ENCODE data around the gene MTF1.

Gene MTF1

GRCh38 chr1:37866491-37866890 is 7.1 kb upstream of the MTF1 start:
- DNase-seq, result no peak

DNA sequence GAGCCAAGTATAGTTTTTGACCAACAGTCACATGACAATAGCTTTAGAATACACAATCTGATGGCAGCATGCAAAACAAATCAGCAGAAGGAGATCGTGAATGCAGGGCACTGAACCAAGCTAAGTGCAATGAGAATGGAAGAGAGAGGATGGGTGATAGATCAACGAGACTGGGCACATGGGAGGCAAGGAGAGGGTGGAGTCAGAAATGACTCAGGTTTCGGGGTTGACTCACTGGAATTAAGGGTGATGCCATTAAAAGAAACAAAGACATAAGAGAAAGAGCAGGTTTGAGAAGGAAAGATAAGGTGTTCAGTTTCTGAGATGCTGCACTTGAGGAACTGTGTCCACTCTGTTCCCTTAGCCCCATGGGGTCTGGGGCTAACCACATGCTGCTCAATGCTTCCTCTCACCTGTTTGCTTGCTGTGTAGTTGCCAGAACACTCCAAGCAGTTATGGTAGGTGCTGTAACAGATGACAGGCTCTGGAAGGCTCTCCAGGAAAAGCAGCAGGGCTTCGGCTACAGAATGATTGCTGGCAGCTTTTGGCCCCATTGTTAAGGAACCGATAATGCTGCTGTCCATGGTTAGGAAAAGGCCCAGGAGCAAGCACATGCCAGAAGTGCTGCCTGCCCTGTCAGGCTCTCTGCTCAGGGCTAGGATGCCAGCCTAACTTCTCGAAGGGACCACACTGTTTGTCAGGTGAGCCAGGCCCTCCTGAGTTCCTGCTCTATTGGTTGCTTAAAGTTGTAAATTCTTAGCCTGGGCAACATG is 6.1 kb upstream of the MTF1 start:
- no peak for DNase-seq

DNA sequence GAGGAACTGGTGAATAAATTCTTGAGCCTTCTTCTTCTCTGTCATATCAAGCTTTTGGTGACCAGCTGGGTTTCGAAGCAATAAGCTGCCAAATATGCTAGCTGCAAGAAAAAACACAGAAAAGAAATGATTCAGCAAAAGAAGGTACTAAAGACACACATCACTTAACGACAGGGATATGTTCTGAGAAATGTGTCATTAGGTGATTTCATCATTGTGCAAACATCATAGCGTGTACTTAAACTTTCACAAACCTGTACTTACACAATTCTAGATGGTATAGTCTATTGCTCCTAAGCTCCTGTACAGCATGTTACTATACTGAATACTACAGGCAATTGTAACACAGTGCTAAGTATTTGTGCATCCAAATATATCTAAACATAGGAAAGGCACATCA is 2.9 kb upstream of the MTF1 start:
- no peak for DNase-seq

- no peak for DNase-seq
Observed at GRCh38 chr1:37861151-37861550, 1.8 kb upstream of the MTF1 start.

DNA sequence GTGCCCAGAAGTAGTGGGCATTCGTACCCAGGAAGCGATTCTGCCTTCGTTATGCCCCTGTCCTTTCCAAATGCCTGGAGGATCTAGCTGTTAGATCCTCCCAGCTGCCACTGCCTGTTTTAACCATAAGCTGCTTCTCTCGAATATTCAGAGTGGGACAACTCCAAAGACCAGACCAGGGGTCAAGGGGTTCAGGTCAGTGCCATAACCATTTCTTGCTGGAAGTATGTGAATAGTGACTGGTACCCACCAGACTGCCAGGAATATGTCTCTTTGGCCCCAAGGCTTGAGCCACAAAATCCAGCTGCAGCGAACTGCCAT is 914 bp upstream of the MTF1 start:
- no peak for DNase-seq

DNA sequence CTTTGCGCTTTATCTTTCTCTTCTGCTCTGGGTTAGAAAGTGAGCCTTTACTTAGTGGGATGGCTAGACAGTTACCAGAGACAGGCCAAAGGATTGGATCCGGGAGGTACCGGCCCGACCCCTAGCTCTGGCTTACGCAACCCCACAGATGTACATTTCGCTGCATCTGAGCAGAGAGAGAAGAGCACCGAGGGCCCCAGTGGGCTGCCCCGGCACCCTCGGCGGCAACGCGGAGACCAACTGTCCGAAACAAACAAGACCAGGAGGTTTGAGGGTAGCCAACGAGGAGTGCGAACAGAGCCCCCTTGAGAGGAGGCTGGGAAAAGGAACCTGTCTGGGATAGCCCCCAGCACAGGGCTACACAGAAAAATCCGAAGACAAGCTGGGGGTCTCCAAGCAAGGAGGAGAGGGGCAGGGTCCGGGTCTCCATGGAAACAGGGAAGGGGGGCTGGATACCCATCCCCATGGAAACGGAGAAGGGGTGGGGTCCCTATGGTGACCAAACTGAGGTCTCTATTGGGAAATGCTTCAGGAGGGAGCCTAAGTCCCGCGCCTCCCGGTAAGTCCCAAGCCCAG is 373 bp downstream of the MTF1 start:
- no peak for DNase-seq

- no peak for DNase-seq
Observed at GRCh38 chr1:37854406-37854805, 5.0 kb downstream of the MTF1 start.

DNA sequence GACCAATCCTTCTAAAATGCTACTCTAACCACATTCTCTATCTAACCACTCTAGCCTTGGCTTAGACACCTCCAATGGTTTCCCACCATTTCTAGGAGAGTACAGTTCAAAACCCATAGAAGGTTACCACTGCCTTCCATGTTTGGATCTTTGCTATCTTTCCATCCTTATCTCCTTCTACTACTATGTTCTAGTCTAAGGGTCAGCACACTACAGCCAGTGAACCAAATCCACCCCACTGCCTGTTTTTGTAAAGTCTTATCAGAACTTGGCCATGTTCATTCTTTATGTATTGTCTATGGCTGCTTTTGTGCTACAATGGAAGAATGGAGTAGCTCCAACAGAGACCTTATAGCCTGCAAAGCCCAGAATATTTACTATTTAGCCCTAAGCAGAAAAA is 6.2 kb downstream of the MTF1 start:
- DNase-seq, result no peak

DNA sequence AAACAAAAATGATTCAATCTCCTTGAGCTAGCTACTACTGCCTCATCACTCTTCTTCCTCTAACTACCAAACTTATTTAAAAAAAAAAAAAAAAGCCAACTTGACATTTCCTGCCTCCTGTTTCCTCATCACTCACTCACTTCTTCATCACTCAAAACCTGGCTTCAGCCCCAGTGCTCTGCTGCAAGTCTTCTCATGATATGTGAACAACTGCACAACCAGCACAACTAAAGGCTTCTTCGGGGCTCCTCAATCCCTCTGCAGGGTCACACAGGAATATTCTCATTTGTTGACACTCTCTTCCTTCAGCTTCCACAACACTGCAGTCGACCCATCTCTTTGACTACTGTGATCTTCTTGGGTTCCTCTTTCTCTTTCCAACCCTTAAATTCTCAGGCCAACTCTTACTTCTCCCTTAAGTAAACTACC is 7.6 kb downstream of the MTF1 start:
- no peak for DNase-seq

DNA sequence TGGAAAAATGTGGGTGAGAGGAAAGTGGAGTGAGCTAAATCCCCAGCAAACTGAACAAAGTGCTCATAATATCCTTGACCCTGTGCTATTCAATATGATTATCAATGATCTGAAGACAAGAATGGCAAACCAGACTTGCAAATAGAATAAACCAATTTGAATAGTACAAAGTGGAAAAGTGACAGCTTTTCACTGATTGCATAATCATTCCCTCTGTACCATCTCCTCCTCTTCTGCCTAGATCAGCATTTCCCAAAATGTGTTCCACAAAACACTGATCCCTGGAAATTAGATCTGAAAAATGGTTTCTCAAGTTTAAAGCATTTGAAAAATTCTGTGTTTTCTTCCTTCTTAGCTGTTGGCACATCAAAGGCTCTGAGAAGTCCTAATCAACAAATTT is 8.1 kb downstream of the MTF1 start:
- DNase-seq, result no peak

- DNase-seq, result no peak
Observed at GRCh38 chr1:37850352-37850955, 8.9 kb downstream of the MTF1 start.

GRCh38 chr1:37849480-37849879 is 9.9 kb downstream of the MTF1 start:
- no peak for DNase-seq

DNA sequence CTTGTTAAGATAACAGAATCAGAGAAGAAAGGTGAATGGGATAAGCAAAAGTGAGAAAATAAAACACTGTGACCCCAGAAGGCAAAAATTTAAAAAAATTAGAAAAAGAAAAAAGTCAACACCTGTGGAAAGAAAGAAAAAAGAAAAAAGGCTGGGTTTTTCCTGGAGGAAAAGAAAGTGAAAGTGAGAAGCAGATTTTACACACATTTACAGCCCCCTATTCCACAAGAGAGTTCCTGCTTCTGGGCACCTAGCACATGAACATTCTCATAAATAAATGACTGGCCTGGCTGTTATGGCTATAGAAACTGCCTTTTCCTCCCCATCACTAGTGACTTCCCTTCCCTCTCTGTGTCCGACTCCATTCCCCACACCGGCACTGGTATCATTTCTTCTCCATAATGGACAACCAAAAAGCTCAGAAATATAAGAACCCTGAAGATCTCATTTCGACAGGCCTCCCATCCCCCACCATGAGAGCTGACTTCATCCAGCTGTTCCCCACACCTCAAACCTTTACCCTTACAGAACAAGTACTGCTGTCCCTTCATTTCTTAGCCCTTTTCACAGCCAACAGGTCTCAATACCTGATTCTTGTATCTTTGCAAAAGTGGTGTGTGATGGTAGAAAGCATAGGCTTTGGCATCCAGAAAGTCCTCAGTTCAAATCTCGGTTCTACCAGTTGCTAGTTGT is 12.6 kb downstream of the MTF1 start:
- DNase-seq, result no peak

GRCh38 chr1:37845786-37846185 is 13.6 kb downstream of the MTF1 start:
- DNase-seq, result no peak

DNA sequence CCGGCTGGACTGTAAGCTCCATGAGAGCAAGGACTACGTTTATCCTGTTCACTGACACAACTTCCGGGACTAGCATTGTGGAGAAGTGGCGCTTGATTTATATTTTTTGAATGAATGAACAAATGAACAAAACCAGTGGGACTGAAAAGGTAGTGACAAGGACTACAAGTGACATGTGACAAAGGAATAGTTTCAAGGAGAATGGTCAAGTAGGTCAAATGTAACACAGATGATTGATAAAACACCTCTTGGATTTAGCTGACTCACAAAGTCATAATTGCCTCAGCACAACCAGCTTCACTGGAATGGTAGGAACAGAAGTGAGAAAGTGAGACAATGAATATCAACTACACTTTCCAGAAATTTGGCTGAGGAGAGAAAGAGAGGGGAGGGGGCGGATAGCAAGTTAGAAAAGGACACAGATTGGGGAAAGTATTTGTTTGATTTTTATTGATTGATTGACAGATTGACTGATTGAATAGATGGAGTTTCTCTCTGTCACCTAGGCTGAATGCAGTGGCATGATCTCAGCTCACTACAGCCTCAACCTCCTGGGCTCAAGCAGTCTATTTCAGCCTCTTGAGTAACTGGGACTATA is 14.2 kb downstream of the MTF1 start:
- DNase-seq, result no peak

DNA sequence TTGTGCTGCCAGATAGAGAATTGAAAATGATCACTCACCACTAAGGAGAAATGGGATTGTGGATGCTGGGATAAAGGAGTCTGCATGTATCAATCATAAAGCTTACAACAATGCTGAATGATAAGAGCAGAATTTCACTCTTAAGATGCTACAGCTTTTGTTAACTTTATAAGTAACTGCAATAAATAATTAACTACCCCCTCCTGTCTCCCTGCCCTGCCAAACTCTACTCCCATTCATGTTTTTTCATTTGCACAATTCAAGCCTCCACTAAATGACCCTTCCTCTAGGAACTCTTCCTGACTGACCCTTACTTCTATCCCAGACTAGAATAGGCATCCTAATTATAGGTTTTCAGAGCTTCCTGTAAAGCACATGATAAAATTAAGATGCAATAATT is 14.9 kb downstream of the MTF1 start:
- DNase-seq, result no peak

GRCh38 chr1:37841652-37842051 is 17.7 kb downstream of the MTF1 start:
- no peak for DNase-seq

GRCh38 chr1:37840711-37841110 is 18.7 kb downstream of the MTF1 start:
- DNase-seq, result no peak

- no peak for DNase-seq
Observed at GRCh38 chr1:37839676-37840075, 19.7 kb downstream of the MTF1 start.

DNA sequence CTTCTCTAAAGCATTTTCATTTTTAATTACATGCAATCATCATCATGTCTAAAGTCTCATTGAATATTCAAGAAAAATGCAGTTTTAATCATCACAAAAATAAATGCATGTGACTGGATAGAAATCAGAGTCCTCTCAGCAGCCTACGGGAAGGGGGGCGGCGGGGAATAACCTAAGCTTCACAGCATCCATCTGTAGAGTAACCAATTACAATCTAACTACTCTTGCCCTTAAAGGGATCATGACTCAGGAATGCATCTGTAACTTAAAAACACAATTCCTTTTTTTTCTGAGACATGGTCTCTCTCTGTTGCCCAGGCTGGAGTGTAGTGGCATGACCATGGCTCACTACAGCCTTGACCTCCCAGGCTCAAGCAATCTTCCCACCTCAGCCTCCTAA is 22.6 kb downstream of the MTF1 start:
- no peak for DNase-seq

GRCh38 chr1:37831809-37832208 is 27.6 kb downstream of the MTF1 start:
- DNase-seq, result no peak

- no peak for DNase-seq
Observed at GRCh38 chr1:37831109-37831508, 28.3 kb downstream of the MTF1 start.

GRCh38 chr1:37828410-37829074 is 30.9 kb downstream of the MTF1 start:
- no peak for DNase-seq
